H9 (cell line): Measurements from ENCODE around the gene FOXC2. TPM values are rescaled to one million over a fixed set of nuclear protein-coding genes. Genes with fewer than 3 reads are reported as not detected.

ENCODE experiments used
- DNase-seq: peaks from one replicate; pipeline ENCODE4 v3.0.0-alpha.2; 2017
- H2AFZ ChIP-seq: one replicate; pipeline ENCODE4 v1.6.1; 2013; ENCODE audit warnings: mild to moderate bottlenecking, low read length, control low read depth, moderate library complexity
- H2AK5ac ChIP-seq: 2 replicates; pipeline ENCODE4 v1.6.1; 2013; ENCODE audit warnings: low read length, control low read depth, mixed read lengths; ENCODE audit not compliant: insufficient read length
- H2BK120ac ChIP-seq: one replicate; pipeline ENCODE4 v1.6.1; 2013; ENCODE audit warnings: low read depth, mild to moderate bottlenecking, low read length, control low read depth, inconsistent platforms; ENCODE audit not compliant: poor library complexity, severe bottlenecking
- H2BK12ac ChIP-seq: 2 replicates; pipeline ENCODE4 v1.6.1; 2013; ENCODE audit warnings: low read length, control low read depth, mixed read lengths, low read depth; ENCODE audit not compliant: insufficient read length
- H2BK15ac ChIP-seq: 2 replicates; pipeline ENCODE4 v1.6.1; 2013; ENCODE audit warnings: low read depth, low read length, control low read depth
- H2BK20ac ChIP-seq: one replicate; pipeline ENCODE4 v1.6.1; 2013; ENCODE audit warnings: low read depth, mild to moderate bottlenecking, low read length, control low read depth, inconsistent platforms; ENCODE audit not compliant: poor library complexity, severe bottlenecking
- H2BK5ac ChIP-seq: 2 replicates; pipeline ENCODE4 v1.6.1; 2013; ENCODE audit warnings: low read length, control low read depth, mixed read lengths; ENCODE audit not compliant: insufficient read length
- H3K14ac ChIP-seq: 2 replicates; pipeline ENCODE4 v1.6.1; 2013; ENCODE audit warnings: low read length, control low read depth; ENCODE audit not compliant: insufficient read depth
- H3K18ac ChIP-seq: 2 replicates; pipeline ENCODE4 v1.6.1; 2013; ENCODE audit warnings: low read depth, mild to moderate bottlenecking, mixed read lengths, low read length, control low read depth; ENCODE audit not compliant: insufficient read length
- H3K23ac ChIP-seq: 2 replicates; pipeline ENCODE4 v1.6.1; 2013; ENCODE audit warnings: low read length, control low read depth, mixed read lengths, low read depth; ENCODE audit not compliant: insufficient read length
- H3K23me2 ChIP-seq: 2 replicates; pipeline ENCODE4 v1.6.1; 2013; ENCODE audit warnings: low read depth, mild to moderate bottlenecking, mixed read lengths, low read length, control low read depth; ENCODE audit not compliant: insufficient read length, poor library complexity, severe bottlenecking
- H3K27ac ChIP-seq: 2 replicates; pipeline ENCODE4 v1.5.1; 2013; ENCODE audit warnings: low read length, control low read depth, mixed read lengths, low read depth; ENCODE audit not compliant: insufficient read length
- H3K27me3 ChIP-seq: 2 replicates; pipeline ENCODE4 v1.6.1; 2013; ENCODE audit warnings: low read length, control low read depth, inconsistent platforms; ENCODE audit not compliant: insufficient read depth
- H3K4ac ChIP-seq: 2 replicates; pipeline ENCODE4 v1.6.1; 2013; ENCODE audit warnings: low read depth, mild to moderate bottlenecking, control low read depth, inconsistent platforms, low read length, moderate library complexity
- H3K4me1 ChIP-seq: 2 replicates; pipeline ENCODE4 v1.6.1; 2013; ENCODE audit warnings: low read length, control low read depth, inconsistent platforms; ENCODE audit not compliant: insufficient read depth
- H3K4me2 ChIP-seq: 2 replicates; pipeline ENCODE4 v1.6.1; 2013; ENCODE audit warnings: low read length, control low read depth, mixed read lengths; ENCODE audit not compliant: insufficient read length, insufficient read depth
- H3K56ac ChIP-seq: 2 replicates; pipeline ENCODE4 v1.6.1; 2013; ENCODE audit warnings: low read depth, mild to moderate bottlenecking, mixed read lengths, low read length, control low read depth; ENCODE audit not compliant: insufficient read length
- H3K79me1 ChIP-seq: 2 replicates; pipeline ENCODE4 v1.6.1; 2013; ENCODE audit warnings: low read depth, mild to moderate bottlenecking, moderate library complexity, low read length, control low read depth, inconsistent platforms; ENCODE audit not compliant: insufficient read depth, poor library complexity, severe bottlenecking
- H3K79me2 ChIP-seq: 2 replicates; pipeline ENCODE4 v1.6.1; 2013; ENCODE audit warnings: low read length, control low read depth, inconsistent platforms; ENCODE audit not compliant: insufficient read depth
- H3K9ac ChIP-seq: 2 replicates; pipeline ENCODE4 v1.6.1; 2013; ENCODE audit warnings: low read length, control low read depth, mixed read lengths; ENCODE audit not compliant: insufficient read length; ENCODE audit errors: extremely low read depth
- H3K9me3 ChIP-seq: one replicate; pipeline ENCODE4 v1.6.1; 2013; ENCODE audit warnings: low read depth, low read length, inconsistent platforms; ENCODE audit not compliant: control insufficient read depth
- H3T11ph ChIP-seq: one replicate; pipeline ENCODE4 v1.6.1; 2013; ENCODE audit warnings: mild to moderate bottlenecking, low read length, control low read depth, inconsistent platforms
- H4K20me1 ChIP-seq: one replicate; pipeline ENCODE4 v1.6.1; 2013; ENCODE audit not compliant: control insufficient read depth, insufficient read length, insufficient read depth
- H4K5ac ChIP-seq: 2 replicates; pipeline ENCODE4 v1.6.1; 2013; ENCODE audit warnings: low read depth, mild to moderate bottlenecking, mixed read lengths, low read length, control low read depth; ENCODE audit not compliant: insufficient read length
- H4K8ac ChIP-seq: replicated peaks from 2 replicates; pipeline ENCODE4 v1.6.1; 2013; ENCODE audit warnings: low read length, control low read depth, mixed read lengths, low read depth; ENCODE audit not compliant: insufficient read length
- H4K91ac ChIP-seq: 2 replicates; pipeline ENCODE4 v1.6.1; 2013; ENCODE audit warnings: low read depth, mild to moderate bottlenecking, moderate library complexity, mixed read lengths, low read length, control low read depth; ENCODE audit not compliant: insufficient read length
- H3K27ac Mint-ChIP-seq, 3 experiments: 2 replicates in 2 of 3; 3 replicates in 1 of 3; pipeline ENCODE4 v1.8.0; 2020 to 2021; ENCODE audit warnings: mixed read lengths in 3 of 3, mild to moderate bottlenecking in 1 of 3, moderate library complexity in 1 of 3
- H3K27me3 Mint-ChIP-seq: 2 replicates; pipeline ENCODE4 v1.8.0; 2021; ENCODE audit warnings: low read depth, mild to moderate bottlenecking, moderate library complexity, mixed read lengths
- H3K36me3 Mint-ChIP-seq, 3 experiments: 2 replicates in 2 of 3; 3 replicates in 1 of 3; pipeline ENCODE4 v1.8.0; 2020 to 2021; ENCODE audit warnings: low read depth in 3 of 3, mixed read lengths in 3 of 3; ENCODE audit not compliant: insufficient read depth in 1 of 3
- H3K4me1 Mint-ChIP-seq, 2 experiments: 2 replicates each; pipeline ENCODE4 v1.8.0; 2020; ENCODE audit warnings: mixed read lengths in 2 of 2
- H3K4me3 Mint-ChIP-seq, 2 experiments: 2 replicates in 1 of 2; 3 replicates in 1 of 2; pipeline ENCODE4 v1.8.0; 2020 to 2021; ENCODE audit warnings: mild to moderate bottlenecking in 2 of 2, mixed read lengths in 2 of 2, moderate library complexity in 1 of 2
- H3K9me3 Mint-ChIP-seq, 2 experiments: 2 replicates in 1 of 2; 3 replicates in 1 of 2; pipeline ENCODE4 v1.8.0; 2020; ENCODE audit warnings: mild to moderate bottlenecking in 2 of 2, mixed read lengths in 2 of 2, moderate library complexity in 1 of 2
- CTCF ChIP-seq: fragments of 200-600 bp; sonication (generic); conservative IDR thresholded peaks from 3 replicates; pipeline ENCODE4 v1.8.0; 2021; ENCODE audit warnings: antibody characterized with exemption, mild to moderate bottlenecking
- WGBS: extraction: QIAGEN DNeasy Blood & Tissue Kit; methylation state at CpG from one replicate; pipeline ENCODE4 v1.1.7; 2013; ENCODE audit warnings: missing lambda C conversion rate, low lambda C conversion rate, mixed read lengths; ENCODE audit not compliant: insufficient read length; ENCODE audit errors: extremely low coverage; 5-methylcytosine and 5-hydroxymethylcytosine counted together
- total RNA-seq: library from RNA; stranded (reverse); gene quantifications from 2 replicates; pipeline ENCODE4 v1.2.1, GENCODE V29; 2021

Gene FOXC2
- total RNA-seq, 1 experiment from 2014 or later: not detected

GRCh38 chr16:86580791-86581170, 14.2 kb downstream of the FOXC2 start:
- H3K14ac ChIP-seq: no peak overlapping the region
- H3K79me1 ChIP-seq: no peaks in the 10 kb centered on the region
- Mint-ChIP-seq H3K27ac (no peak overlapping the region), H3K36me3 (peaks cover 0 to 1% (median 0%) of the 10 kb centered on the region in 3 experiments; a peak in 1 of 7 replicates), H3K4me1 (peaks cover 26 to 30% of the 10 kb centered on the region in 2 experiments), H3K4me3 (no peak overlapping the region), H3K9me3 (peaks cover 0 to 5% of the 10 kb centered on the region in 2 experiments; a peak in 3 of 5 replicates), H3K27me3 (peaks cover 79% of the 10 kb centered on the region)
- peaks cover 14% of the 10 kb centered on the region for H3K23me2 ChIP-seq
- peaks cover 6% of the 10 kb centered on the region; the same call in 1 of the 2 replicates for H3K4me1 ChIP-seq
- H2BK120ac ChIP-seq: no peak overlapping the region
- no peak for DNase-seq
- no peak overlapping the region for H3T11ph ChIP-seq
- no peak overlapping the region for H2BK5ac ChIP-seq
- no peak for TF ChIP-seq CTCF
- H3K4ac ChIP-seq: no peak overlapping the region
- peaks cover 42% of the 10 kb centered on the region for H3K27me3 ChIP-seq
- H2BK15ac ChIP-seq: no peak overlapping the region
- no peak overlapping the region for H3K18ac ChIP-seq
- H2AK5ac ChIP-seq: no peak overlapping the region
- H3K79me2 ChIP-seq: no peaks in the 10 kb centered on the region
- no peak overlapping the region for H3K4me2 ChIP-seq
- H3K9ac ChIP-seq: no peak overlapping the region
- no peak overlapping the region for H3K27ac ChIP-seq
- H3K56ac ChIP-seq: no peak overlapping the region
- no peaks in the 10 kb centered on the region for H4K20me1 ChIP-seq
- H4K5ac ChIP-seq: no peak overlapping the region
- no peak overlapping the region for H4K8ac ChIP-seq
- WGBS: no CpG with 5 or more reads among the region's 9 CpGs
- no peaks in the 10 kb centered on the region for H3K9me3 ChIP-seq
- no peak overlapping the region for H2BK12ac ChIP-seq
- H4K91ac ChIP-seq: no peak overlapping the region
- no peak overlapping the region for H2AFZ ChIP-seq
- H2BK20ac ChIP-seq: no peak overlapping the region
- no peak overlapping the region for H3K23ac ChIP-seq
